Cortex of kidney (tissue), 1 donor: ENCODE data around the gene PURB.
"Not testable (repeated sequence)": the region's sequence is repeated elsewhere in the genome, so short reads cannot be mapped to it uniquely, and the experiment has no call there.

ENCODE experiments used
- DNase-seq: peaks from one replicate; lab custom pipeline; 2025; lab: John Stamatoyannopoulos, UW

Gene PURB

DNA sequence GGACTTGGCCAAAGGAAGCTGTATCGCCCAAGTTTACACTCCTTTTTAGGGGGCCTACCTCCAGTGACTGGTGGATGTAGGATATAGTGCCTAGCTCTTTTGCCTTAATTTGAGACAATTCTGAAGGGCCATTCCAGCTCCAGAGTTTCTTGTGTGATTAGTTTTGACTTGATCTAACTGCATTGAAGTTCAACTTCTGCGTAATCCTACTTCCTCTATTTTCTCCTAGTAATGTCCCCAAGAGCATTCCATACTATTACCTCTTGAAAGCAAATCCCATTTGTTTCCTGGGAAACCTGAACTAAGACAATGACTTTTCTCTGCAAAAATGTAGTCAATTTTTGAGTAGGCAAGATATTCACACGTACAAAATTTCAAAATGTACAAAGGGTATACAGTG is 32.7 kb downstream of the PURB start:
- DNase-seq = no peak

DNA sequence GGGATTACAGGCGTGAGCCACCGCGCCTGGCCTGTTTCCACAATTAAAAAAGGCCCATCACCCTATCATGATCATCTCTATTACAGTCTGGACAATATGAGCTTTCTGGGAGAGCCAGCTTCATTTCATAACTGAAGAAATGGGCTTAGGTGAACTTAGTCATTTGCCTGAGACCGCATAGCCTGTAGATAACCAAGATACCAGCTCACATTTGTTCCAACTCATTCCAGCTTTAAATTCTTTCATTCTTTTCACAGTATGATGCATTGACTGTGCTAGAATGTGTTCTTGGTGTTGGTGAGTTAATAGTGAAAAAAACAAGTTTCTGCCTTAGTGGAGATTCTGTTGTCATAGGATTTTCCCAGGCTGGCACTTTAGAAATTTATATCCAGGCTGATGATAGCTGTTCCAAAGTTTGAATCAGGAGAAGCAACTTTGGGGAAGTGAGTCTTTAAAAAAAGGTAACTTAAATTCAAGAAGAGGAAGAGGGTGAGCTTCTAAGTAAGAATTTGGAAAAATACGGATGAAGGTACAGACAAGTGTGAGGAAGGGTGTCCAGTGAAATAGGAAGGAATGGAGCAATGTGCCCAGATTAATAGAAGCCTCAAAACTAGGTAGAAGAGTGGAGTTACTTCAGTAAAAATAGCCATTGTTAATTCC is 35.3 kb downstream of the PURB start:
- no peak for DNase-seq

DNA sequence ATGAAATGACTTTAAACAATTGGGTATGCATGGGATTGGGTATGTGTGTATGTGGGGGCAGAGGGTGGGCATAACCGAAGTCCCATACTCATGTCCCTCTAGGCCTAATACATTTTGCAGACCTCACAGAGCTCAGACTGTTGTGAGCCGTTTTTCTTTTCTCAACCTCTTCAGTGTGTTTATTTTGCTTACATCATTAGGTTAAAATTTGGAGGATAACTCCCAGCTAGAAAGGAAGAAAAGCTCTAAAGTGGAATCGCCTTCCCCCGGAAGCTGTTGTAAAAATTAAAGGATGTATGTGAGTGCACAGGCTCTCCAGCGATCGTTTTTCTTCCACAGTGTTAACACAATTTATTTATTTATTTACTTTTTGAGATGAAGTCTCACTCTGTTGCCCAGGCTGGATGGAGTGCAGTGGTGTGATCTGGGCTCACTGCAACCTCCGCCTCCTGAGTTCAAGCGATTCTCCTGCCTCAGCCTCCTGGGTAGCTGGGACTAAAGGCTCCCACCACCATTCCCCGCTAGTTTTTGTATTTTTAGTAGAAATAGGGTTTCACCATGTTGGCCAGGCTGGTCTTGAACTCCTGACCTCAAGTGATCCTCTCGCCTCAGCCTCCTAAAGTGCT is 36.0 kb downstream of the PURB start:
- DNase-seq = no peak

DNA sequence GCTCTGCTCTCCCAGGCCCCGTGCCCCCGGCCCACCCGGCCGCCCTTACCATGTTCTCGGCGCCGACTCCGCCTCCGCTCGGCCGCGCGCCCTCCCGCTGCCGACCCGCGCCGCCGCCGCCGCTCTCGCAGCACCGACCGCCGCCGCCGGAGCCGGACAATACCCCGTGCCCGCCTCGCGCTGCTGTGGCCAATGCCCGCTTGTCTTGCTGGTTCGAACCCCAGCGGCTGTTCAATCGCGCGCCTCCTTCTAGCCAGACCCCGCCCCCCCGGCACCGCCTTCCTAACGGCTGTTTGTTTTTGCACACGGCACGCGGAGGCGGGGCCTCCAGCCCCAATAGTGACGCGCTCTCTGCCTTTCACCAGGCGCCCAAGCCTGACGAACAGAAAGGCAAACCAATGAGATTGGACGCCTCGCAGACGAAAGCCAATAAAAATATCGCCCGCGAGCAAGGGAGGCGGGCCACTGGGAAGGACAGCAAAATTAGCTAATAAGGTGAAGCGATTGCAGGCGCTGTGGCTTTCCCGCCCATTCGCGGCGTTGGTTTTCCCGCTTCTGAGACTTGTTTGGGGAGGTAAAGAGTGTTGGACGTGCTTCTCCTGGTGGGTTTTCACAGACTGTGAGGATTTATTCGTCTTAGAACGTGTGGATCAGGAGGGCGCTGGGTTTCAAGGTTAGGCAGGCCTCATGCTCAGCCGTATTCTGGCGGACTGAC is 37.3 kb downstream of the PURB start, which contains the start of gene H2AZ2:
Gene H2AZ2, minus strand, starts transcription at position 168 of the 715 bp plus-strand sequence. Its CDS starts 116 bp downstream, at position 52.
- DNase-seq = peak; percentile 75

DNA sequence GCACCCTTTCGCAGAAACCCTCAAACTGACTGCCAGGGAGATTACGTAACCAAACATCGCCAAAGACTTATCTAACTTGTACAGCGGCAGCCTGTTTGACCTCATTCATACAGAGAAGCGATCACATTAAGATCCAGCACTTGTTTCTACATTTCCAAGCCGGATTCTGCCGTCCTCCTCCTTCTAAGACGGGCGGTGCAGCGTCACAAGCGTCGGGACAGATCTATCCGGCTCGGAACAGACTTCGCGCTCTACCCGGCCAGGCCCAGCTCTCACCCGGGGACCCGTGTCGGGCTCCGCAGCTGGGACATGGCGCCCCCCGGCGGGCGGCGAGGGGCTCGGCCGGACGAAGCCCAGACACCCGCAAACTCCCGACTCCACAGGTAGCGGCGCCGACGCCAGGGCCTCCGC is 37.8 kb downstream of the PURB start:
- no peak for DNase-seq

DNA sequence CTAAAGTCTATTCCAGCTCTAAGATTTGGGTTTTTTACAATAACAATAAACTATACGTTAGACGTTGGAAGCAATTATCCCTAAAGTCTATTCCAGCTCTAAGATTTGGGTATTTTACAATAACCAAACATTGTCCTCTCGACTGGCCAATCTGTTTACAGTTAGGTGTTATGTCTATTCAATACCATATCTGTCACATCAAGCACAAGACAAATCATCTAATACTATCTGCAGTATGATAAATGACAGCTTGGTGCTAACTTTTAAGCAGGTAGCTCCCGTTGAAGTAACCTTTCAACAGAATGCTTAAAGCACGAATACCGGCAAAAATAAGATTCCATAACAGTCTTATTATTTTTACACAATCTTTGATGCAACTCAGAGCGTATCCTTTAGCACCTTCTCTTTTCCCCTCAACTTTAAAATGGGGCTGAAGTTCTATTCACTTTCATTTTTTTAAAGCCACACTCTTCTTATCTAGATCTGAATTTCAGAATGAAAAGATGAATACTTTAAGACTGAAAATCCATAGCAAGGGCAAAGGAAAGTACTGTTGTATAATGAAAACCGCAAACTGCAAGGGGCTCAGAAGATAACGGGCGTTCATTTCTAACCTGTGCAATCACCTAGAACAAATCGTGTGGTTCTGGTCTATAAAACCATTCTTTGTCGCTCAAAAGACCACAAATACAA is 38.4 kb downstream of the PURB start:
- no peak for DNase-seq

DNA sequence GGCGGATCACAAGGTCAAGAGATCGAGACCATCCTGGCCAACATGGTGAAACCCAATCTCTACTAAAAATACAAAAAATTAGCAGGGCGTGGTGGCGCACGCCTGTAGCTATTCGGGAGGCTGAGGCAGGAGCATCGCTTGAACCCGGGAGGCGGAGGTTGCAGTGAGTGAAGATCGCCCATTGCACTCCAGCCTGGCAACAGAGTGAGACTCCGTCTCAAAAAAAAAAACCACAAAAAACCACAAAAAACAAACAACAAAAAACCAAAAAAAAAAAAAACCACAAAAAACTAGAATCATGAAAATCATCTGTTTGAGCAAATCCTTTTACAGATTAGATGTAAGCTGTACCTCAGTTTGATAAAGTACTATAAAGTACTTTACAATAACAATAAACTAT is 38.9 kb downstream of the PURB start:
- DNase-seq = not testable (repeated sequence)

DNA sequence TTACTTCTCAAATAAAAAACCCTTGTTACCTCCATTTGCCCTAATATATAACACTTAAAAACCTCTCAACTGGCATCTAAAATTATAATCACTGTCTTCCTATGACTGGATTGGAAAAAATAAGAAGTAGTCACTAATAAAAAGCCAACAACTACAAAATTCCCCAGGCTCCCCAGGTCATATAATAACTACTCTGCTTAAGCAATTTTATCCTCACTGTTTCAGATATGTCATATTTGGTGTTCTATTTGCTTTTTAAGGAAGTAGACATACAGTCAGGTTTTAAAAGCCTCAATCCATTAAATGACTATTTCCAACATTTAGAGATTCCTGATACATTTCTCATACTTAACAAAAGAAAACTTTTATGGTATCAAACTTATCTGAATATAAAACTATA is 39.9 kb downstream of the PURB start:
- no peak for DNase-seq

DNA sequence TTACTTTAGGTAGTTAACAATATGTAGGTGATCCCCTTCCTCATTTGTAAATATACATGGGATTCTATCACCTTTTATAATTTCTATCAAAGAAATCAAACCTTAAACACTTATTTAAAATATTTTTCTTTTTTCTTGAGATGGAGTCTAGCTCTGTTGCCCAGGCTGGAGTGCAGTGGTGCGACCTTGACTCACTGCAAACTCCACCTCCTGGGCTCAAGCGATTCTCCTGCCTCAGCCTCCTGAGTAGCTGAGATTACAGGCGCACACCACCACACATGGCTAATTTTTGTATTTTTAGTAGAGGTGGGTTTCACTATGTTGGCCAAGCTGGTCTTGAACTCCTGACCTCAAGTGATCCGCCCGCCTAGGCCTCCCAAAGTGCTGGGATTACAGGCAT is 41.9 kb downstream of the PURB start:
- not testable (repeated sequence) for DNase-seq

DNA sequence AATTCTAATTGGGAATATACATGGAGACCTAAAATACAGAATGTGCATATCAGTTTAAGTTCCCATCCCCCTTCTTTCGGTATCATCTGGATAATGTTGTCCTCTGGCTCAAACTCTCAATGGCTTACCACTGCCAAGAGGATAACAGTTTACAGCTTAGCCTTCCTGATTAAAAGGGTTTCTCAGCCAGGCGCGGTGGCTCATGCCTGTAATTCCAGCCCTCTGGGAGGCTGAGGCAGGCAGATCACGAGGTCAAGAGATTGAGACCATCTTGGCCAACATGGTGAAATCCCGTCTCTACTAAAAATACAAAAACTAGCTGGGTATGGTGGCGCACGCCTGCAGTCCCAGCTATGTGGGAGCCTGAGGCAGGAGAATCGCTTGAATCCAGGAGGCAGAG is 42.7 kb downstream of the PURB start:
- not testable (repeated sequence) for DNase-seq

DNA sequence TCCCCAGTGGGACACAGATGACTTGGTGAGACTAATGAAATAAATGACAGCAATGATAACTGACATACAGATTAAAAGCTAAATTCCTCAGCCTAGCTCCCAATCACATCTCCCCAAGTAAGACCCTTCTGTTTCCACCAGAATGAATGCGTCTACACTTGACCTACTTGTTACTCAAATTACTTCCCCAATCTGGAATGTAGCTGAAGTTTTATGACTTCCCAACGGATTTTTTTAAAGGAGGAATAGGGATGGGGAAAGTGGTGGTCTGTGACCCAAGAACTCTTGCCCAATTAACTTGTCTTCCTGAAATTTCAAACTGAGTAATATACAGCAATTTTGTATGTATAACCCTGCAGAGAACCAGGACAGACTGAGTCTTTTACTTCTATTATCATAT is 46.6 kb downstream of the PURB start:
- DNase-seq = no peak

DNA sequence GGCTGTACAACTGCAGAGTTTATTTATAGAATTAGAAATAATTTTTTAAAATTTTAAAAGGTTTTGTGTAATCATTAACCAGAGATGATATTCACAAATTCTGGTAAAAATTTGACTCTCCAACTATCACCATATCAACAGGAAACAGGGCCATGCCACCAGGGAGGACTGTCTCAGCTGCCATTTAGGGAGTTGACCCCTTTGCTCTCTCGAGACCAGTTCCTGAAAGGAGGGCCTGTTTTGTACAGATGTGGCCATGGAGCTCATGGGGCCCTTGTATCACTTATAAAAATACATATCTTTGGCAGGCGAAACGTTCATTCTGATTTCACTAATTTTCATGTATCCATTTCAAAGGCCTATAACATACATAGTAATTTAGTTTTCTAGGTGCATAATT is 57.8 kb downstream of the PURB start:
- no peak for DNase-seq
